Gastroesophageal sphincter (tissue), 3 donors: ENCODE data around the gene MAP6.

ENCODE experiments used
- EP300 ChIP-seq: sonication (generic); formaldehyde crosslinking; IDR thresholded peaks from one replicate; pipeline ENCODE4 v1.6.1; 2017; ENCODE audit warnings: antibody characterized with exemption, mild to moderate bottlenecking
- TF ChIP-seq, protein P1 (sequence below), 4 experiments: fragments of 200-600 bp in 2 of 4; fragments of 450-650 bp in 2 of 4; sonication (generic) in 1 of 4; IDR thresholded peaks; one replicate each; pipeline ENCODE4 v1.5.1; 2017 to 2019; ENCODE audit warnings: antibody characterized with exemption in 4 of 4, mild to moderate bottlenecking in 2 of 4, moderate library complexity in 2 of 4

DNA sequence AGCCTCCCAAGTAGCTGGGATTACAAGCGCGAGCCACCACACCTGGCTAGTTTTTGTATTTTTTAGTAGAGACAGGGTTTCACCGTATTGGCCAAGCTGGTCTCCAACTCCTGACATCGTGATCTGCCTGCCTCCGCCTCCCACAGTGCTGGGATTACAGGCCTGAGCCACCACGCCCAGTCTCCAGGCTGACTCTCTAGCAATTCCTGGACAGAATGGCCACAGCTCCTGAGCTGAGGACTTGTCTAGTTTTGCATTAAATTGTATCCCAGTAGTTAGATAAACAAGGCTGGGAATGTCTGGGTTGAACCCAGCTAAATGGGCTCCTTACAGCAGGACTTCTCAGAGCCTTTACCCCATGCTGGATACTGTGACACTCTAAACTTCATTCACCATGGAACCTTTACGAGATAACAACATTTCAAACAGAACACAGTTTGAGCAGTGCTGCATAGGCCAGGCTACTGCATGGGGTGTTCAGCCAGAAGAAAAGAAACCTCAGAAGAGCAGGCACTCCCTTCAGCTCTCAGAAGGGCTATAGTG, 34.9 kb upstream of the MAP6 start:
- no peak for TF ChIP-seq EP300
- TF ChIP-seq, protein P1, sequence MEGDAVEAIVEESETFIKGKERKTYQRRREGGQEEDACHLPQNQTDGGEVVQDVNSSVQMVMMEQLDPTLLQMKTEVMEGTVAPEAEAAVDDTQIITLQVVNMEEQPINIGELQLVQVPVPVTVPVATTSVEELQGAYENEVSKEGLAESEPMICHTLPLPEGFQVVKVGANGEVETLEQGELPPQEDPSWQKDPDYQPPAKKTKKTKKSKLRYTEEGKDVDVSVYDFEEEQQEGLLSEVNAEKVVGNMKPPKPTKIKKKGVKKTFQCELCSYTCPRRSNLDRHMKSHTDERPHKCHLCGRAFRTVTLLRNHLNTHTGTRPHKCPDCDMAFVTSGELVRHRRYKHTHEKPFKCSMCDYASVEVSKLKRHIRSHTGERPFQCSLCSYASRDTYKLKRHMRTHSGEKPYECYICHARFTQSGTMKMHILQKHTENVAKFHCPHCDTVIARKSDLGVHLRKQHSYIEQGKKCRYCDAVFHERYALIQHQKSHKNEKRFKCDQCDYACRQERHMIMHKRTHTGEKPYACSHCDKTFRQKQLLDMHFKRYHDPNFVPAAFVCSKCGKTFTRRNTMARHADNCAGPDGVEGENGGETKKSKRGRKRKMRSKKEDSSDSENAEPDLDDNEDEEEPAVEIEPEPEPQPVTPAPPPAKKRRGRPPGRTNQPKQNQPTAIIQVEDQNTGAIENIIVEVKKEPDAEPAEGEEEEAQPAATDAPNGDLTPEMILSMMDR (IDR thresholded peaks at IDR 0.05): no peak
